OCI-LY1 (cell line): ENCODE measurements around the gene ZNF37A.
"Not testable (repeated sequence)": the region's sequence is repeated elsewhere in the genome, so short reads cannot be mapped to it uniquely, and the experiment has no call there.

Source experiments
- H2AFZ ChIP-seq: fragments of 200-600 bp; sonication (generic), shearing (Covaris generic); 2 replicates; pipeline ENCODE4 v1.6.0; 2014; ENCODE audit warnings: antibody characterized with exemption, mild to moderate bottlenecking, low read length
- H3F3A ChIP-seq: fragments of 200-600 bp; sonication (generic), shearing (Covaris generic); 2 replicates; pipeline ENCODE4 v1.6.0; 2014; ENCODE audit warnings: mild to moderate bottlenecking, antibody characterized with exemption, low read length, moderate library complexity; ENCODE audit not compliant: insufficient read depth
- H3K27ac ChIP-seq: fragments of 200-600 bp; sonication (generic); 2 replicates; pipeline ENCODE4 v1.5.1; 2014; ENCODE audit warnings: low read length, mixed run types, mild to moderate bottlenecking, low read depth; ENCODE audit not compliant: poor library complexity, severe bottlenecking
- H3K27me3 ChIP-seq: fragments of 200-600 bp; sonication (generic); 2 replicates; pipeline ENCODE4 v1.6.0; 2014; ENCODE audit warnings: antibody characterized with exemption, mild to moderate bottlenecking, low read length, moderate library complexity; ENCODE audit not compliant: insufficient read depth
- H3K36me3 ChIP-seq: fragments of 200-600 bp; sonication (generic); 2 replicates; pipeline ENCODE4 v1.6.1; 2014; ENCODE audit warnings: mild to moderate bottlenecking, antibody characterized with exemption, low read length, moderate library complexity, mixed read lengths; ENCODE audit not compliant: insufficient read depth
- H3K4me1 ChIP-seq: fragments of 200-600 bp; sonication (generic); 2 replicates; pipeline ENCODE4 v1.5.1; 2014; ENCODE audit warnings: mild to moderate bottlenecking, low read length, moderate library complexity; ENCODE audit not compliant: insufficient read depth, severe bottlenecking
- H3K4me2 ChIP-seq: fragments of 200-600 bp; sonication (generic), shearing (Covaris generic); 2 replicates; pipeline ENCODE4 v1.6.1; 2014; ENCODE audit warnings: low read length
- H3K4me3 ChIP-seq: fragments of 200-600 bp; sonication (generic); 2 replicates; pipeline ENCODE4 v1.5.1; 2014; ENCODE audit warnings: low read length, low read depth, mild to moderate bottlenecking, mixed read lengths; ENCODE audit not compliant: poor library complexity, severe bottlenecking
- H3K79me2 ChIP-seq: fragments of 200-600 bp; shearing (Covaris generic); 2 replicates; pipeline ENCODE4 v1.6.1; 2016; ENCODE audit warnings: mixed run types, low read length, mixed read lengths; ENCODE audit not compliant: insufficient read depth
- H3K9ac ChIP-seq: fragments of 200-600 bp; sonication (generic), shearing (Covaris generic); 2 replicates; pipeline ENCODE4 v1.6.1; 2014; ENCODE audit warnings: mild to moderate bottlenecking, low read length, mixed read lengths
- H3K9me2 ChIP-seq: fragments of 200-600 bp; sonication (generic), shearing (Covaris generic); 2 replicates; pipeline ENCODE4 v1.6.1; 2014; ENCODE audit warnings: low read depth, mild to moderate bottlenecking, low read length, mixed read lengths
- H3K9me3 ChIP-seq: fragments of 200-600 bp; shearing (Covaris generic); 2 replicates; pipeline ENCODE4 v1.6.1; 2014; ENCODE audit warnings: low read length, mixed read lengths
- H4K20me1 ChIP-seq: fragments of 200-600 bp; sonication (generic), shearing (Covaris generic); 2 replicates; pipeline ENCODE4 v1.6.0; 2016; ENCODE audit warnings: mild to moderate bottlenecking, low read length; ENCODE audit not compliant: insufficient read depth
- CTCF ChIP-seq: fragments of 200-600 bp; sonication (generic), shearing (Covaris generic); IDR thresholded peaks from 2 replicates; pipeline ENCODE4 v1.5.1; 2017; ENCODE audit warnings: mild to moderate bottlenecking, antibody characterized with exemption, low read length, moderate library complexity, mixed read lengths
- EZH2 ChIP-seq: fragments of 200-600 bp; sonication (generic), shearing (Covaris generic); IDR thresholded peaks from 2 replicates; pipeline ENCODE4 v1.8.0; 2017; ENCODE audit warnings: borderline replicate concordance, mixed run types, mild to moderate bottlenecking, antibody characterized with exemption, low read length, moderate library complexity, mixed read lengths

ZNF37A gene

GRCh38 chr10:38050212-38050611 lies 43.9 kb upstream of the ZNF37A start:
- Histone ChIP-seq H3K9me3 (peaks cover 21% of the 10 kb centered on the region), H3K27ac (no peak overlapping the region), H3K4me3 (no peak overlapping the region), H3F3A (no peaks in the 10 kb centered on the region), H3K4me1 (no peaks in the 10 kb centered on the region), H3K79me2 (no peaks in the 10 kb centered on the region), H2AFZ (no peak overlapping the region), H4K20me1 (no peaks in the 10 kb centered on the region), H3K36me3 (peaks cover 72% of the 10 kb centered on the region), H3K4me2 (no peak overlapping the region), H3K9ac (no peak overlapping the region), H3K9me2 (no peaks in the 10 kb centered on the region), H3K27me3 (no peaks in the 10 kb centered on the region)
- TF ChIP-seq EZH2 (no peak), CTCF (no peak)

GRCh38 chr10:38054361-38054797 lies 39.8 kb upstream of the ZNF37A start:
- Histone ChIP-seq H3K9me2 (no peaks in the 10 kb centered on the region), H3F3A (no peaks in the 10 kb centered on the region), H3K27ac (no peak overlapping the region), H3K36me3 (peaks cover 78% of the 10 kb centered on the region), H3K4me1 (no peaks in the 10 kb centered on the region), H3K4me3 (no peak overlapping the region), H3K27me3 (no peaks in the 10 kb centered on the region), H3K9me3 (peaks cover 45% of the 10 kb centered on the region), H4K20me1 (no peaks in the 10 kb centered on the region), H3K9ac (no peak overlapping the region), H3K79me2 (no peaks in the 10 kb centered on the region), H3K4me2 (no peak overlapping the region), H2AFZ (no peak overlapping the region)
- no peak for TF ChIP-seq EZH2
- no peak for TF ChIP-seq CTCF

- H2AFZ ChIP-seq, H3K27ac ChIP-seq, H3K27me3 ChIP-seq, H4K20me1 ChIP-seq, H3K4me1 ChIP-seq, H3K9me2 ChIP-seq, H3K79me2 ChIP-seq, H3F3A ChIP-seq, H3K4me3 ChIP-seq, H3K4me2 ChIP-seq, H3K9ac ChIP-seq: not testable (repeated sequence)
- Histone ChIP-seq H3K9me3 (peaks cover 45% of the 10 kb centered on the region), H3K36me3 (peaks cover 75% of the 10 kb centered on the region)
These were observed 38.8 kb upstream of the ZNF37A start for GRCh38 chr10:38055274-38055894.

GRCh38 chr10:38069663-38070062 lies 24.5 kb upstream of the ZNF37A start:
- H3K4me3 ChIP-seq, H3K27ac ChIP-seq, H3K27me3 ChIP-seq, H3K36me3 ChIP-seq, H3K4me1 ChIP-seq, H3K9me3 ChIP-seq, H2AFZ ChIP-seq, H3K79me2 ChIP-seq, H3K4me2 ChIP-seq, H4K20me1 ChIP-seq, H3K9me2 ChIP-seq, H3F3A ChIP-seq, H3K9ac ChIP-seq: not testable (repeated sequence)
